ENCODE data around the gene WDR31. TPM values are rescaled to one million over a fixed set of nuclear protein-coding genes. Genes with fewer than 3 reads are reported as not detected.

WDR31 gene
- total RNA-seq = under 1 TPM; 0.91 to 0.96 TPM

GRCh38 chr9:113340011-113340699 is at the start of gene WDR31:
TSS of gene WDR31 (minus strand) at chr9:113340275. CDS start at chr9:113332022, 8,253 bp downstream.

GRCh38 chr9:113376634-113377567 is 36.8 kb upstream of the WDR31 start, which contains the start of gene HDHD3:
TSS of gene HDHD3 (minus strand) at chr9:113376986. CDS start at chr9:113374354, 2,632 bp downstream.

GRCh38 chr9:113349445-113350094 is 9.5 kb upstream of the WDR31 start, which contains the start of gene BSPRY:
TSS of gene BSPRY (plus strand) at chr9:113349541. CDS start at chr9:113349580, 39 bp downstream.

GRCh38 chr9:113302792-113303418 is 37.2 kb downstream of the WDR31 start, which contains the start of gene RNF183:
TSS of gene RNF183 (minus strand) at chr9:113303376. CDS start at chr9:113298184, 5,192 bp downstream.

GRCh38 chr9:113275157-113276131 is 64.6 kb downstream of the WDR31 start, which contains the start of the genes CDC26 and PRPF4:
TSS of gene CDC26 (minus strand) at chr9:113275572. CDS start at chr9:113272507, 3,065 bp downstream.
TSS of gene PRPF4 (plus strand) at chr9:113275658. CDS start at chr9:113275744, 86 bp downstream.

Other genes with a start within 250 kb of the WDR31 start
- 1 to 10 TPM; 3.4 to 3.5 TPM for gene SLC31A2, start 189.3 kb downstream of the WDR31 start, total RNA-seq
- 10 to 100 TPM; 34.7 to 35.4 TPM for gene FKBP15, start 119.0 kb downstream of the WDR31 start, total RNA-seq
- 1 to 10 TPM; 7.7 to 7.8 TPM for gene SLC31A1, start 118.7 kb downstream of the WDR31 start, total RNA-seq
- 10 to 100 TPM; 32.2 to 35.2 TPM for gene CDC26, start 64.7 kb downstream of the WDR31 start, total RNA-seq
- 10 to 100 TPM; 22.8 to 25.0 TPM for gene PRPF4, start 64.6 kb downstream of the WDR31 start, total RNA-seq
- not detected for gene RNF183, start 36.9 kb downstream of the WDR31 start, total RNA-seq
- 1 to 10 TPM; 2.5 to 2.6 TPM for gene BSPRY, start 9.3 kb upstream of the WDR31 start, total RNA-seq
- gene HDHD3, start 36.7 kb upstream of the WDR31 start, total RNA-seq = 10 to 100 TPM; 15.5 to 17.0 TPM
- gene ALAD, start 61.0 kb upstream of the WDR31 start, total RNA-seq = 10 to 100 TPM; 27.9 to 32.9 TPM
- 10 to 100 TPM; 60.5 to 61.2 TPM for gene POLE3, start 70.4 kb upstream of the WDR31 start, total RNA-seq
- under 1 TPM; 0.39 to 0.43 TPM for gene C9orf43, start 70.5 kb upstream of the WDR31 start, total RNA-seq
- gene RGS3, start 123.5 kb upstream of the WDR31 start, total RNA-seq = 10 to 100 TPM; 33.3 to 34.1 TPM

Data from activated naive CD4-positive, alpha-beta T cell treated with anti-CD3 and anti-CD28 coated beads, Interleukin-2, amount 10 ng/mL, durations not matched to agents 5 hours and 36 hours (primary cell).